ENCODE measurements around the gene UAP1L1. TPM values are rescaled to one million over a fixed set of nuclear protein-coding genes. Genes with fewer than 3 reads are reported as not detected.

UAP1L1 gene
- total RNA-seq, 1 experiment from 2014 or later = 6.6 TPM

- H3K14ac ChIP-seq (ENCODE audit: insufficient read depth, low read length) = no peak overlapping the region
- H4K8ac ChIP-seq (replicated peaks; ENCODE audit: insufficient read length, low read depth, low read length) = no peak overlapping the region
- no peaks in the 10 kb centered on the region for H3K4me1 ChIP-seq (ENCODE audit: insufficient read depth, low read length)
- no peaks in the 10 kb centered on the region for H3K4me1 Mint-ChIP-seq
- H3K4ac ChIP-seq (ENCODE audit: low read depth, low read length) = no peak overlapping the region
- no peak overlapping the region for H3K27ac ChIP-seq (ENCODE audit: insufficient read length, low read depth, low read length)
- no peaks in the 10 kb centered on the region for H4K20me1 ChIP-seq (ENCODE audit: control insufficient read depth, insufficient read depth, insufficient read length)
- no peaks in the 10 kb centered on the region for H3K23me2 ChIP-seq (ENCODE audit: insufficient read length, low read depth, low read length, poor library complexity, severe bottlenecking)
- DNase-seq = no peak
- no peak overlapping the region for H2BK5ac ChIP-seq (ENCODE audit: insufficient read length, low read length)
- H2BK15ac ChIP-seq (ENCODE audit: low read depth, low read length) = no peak overlapping the region
- no peaks in the 10 kb centered on the region; the same call in 1 of the 2 replicates for H3K27me3 Mint-ChIP-seq (ENCODE audit: low read depth)
- no peak overlapping the region for H2BK12ac ChIP-seq (ENCODE audit: insufficient read length, low read depth, low read length)
- H3T11ph ChIP-seq (ENCODE audit: low read length) = no peak overlapping the region
- no peak overlapping the region for H4K91ac ChIP-seq (ENCODE audit: insufficient read length, low read depth, low read length)
- H3K36me3 Mint-ChIP-seq (ENCODE audit: insufficient read depth in 1 of 3, low read depth in 3 of 3) = peaks cover 4 to 19% (median 5%) of the 10 kb centered on the region in 3 experiments; a peak in 6 of 7 replicates
- H2AFZ ChIP-seq (ENCODE audit: low read length) = no peak overlapping the region
- H3K79me2 ChIP-seq (ENCODE audit: insufficient read depth, low read length) = no peaks in the 10 kb centered on the region
- H3K4me3 Mint-ChIP-seq = no peak overlapping the region
- H3K27me3 ChIP-seq (ENCODE audit: insufficient read depth, low read length) = no peaks in the 10 kb centered on the region
- no peak overlapping the region for H3K56ac ChIP-seq (ENCODE audit: insufficient read length, low read depth, low read length)
- no peak overlapping the region for H3K23ac ChIP-seq (ENCODE audit: insufficient read length, low read depth, low read length)
- no peak overlapping the region for H3K4me2 ChIP-seq (ENCODE audit: insufficient read depth, insufficient read length, low read length)
- H2BK120ac ChIP-seq (ENCODE audit: low read depth, low read length, poor library complexity, severe bottlenecking) = no peak overlapping the region
- H3K27ac Mint-ChIP-seq = no peak overlapping the region; a peak in 1 of 7 replicates
- H2AK5ac ChIP-seq (ENCODE audit: insufficient read length, low read length) = no peak overlapping the region
- H3K9me3 Mint-ChIP-seq = peaks cover 3 to 7% of the 10 kb centered on the region in 2 experiments; a peak in 4 of 5 replicates
- no peaks in the 10 kb centered on the region for H3K79me1 ChIP-seq (ENCODE audit: insufficient read depth, low read depth, low read length, poor library complexity, severe bottlenecking)
- H4K5ac ChIP-seq (ENCODE audit: insufficient read length, low read depth, low read length) = no peak overlapping the region
- H2BK20ac ChIP-seq (ENCODE audit: low read depth, low read length, poor library complexity, severe bottlenecking) = no peak overlapping the region
- TF ChIP-seq CTCF (conservative IDR thresholded peaks at IDR 0.05) = no peak
- H3K18ac ChIP-seq (ENCODE audit: insufficient read length, low read depth, low read length) = no peak overlapping the region
- H3K9ac ChIP-seq (ENCODE audit: extremely low read depth, insufficient read length, low read length) = no peak overlapping the region
- WGBS (ENCODE audit: extremely low coverage, insufficient read length, low lambda C conversion rate) = no CpG with 5 or more reads among the region's 31 CpGs
- peaks cover 16% of the 10 kb centered on the region for H3K9me3 ChIP-seq (ENCODE audit: control insufficient read depth, low read depth, low read length)
Measured at GRCh38 chr9:137105814-137106661, 28.7 kb downstream of the UAP1L1 start.

Measured in H9 (cell line).